Astrocyte (in vitro differentiated cells and primary cell): ENCODE data around the gene TMEM198. TPM values are rescaled to one million over a fixed set of nuclear protein-coding genes. Genes with fewer than 3 reads are reported as not detected.
A peak's percentile ranks its signal among the peaks of the same experiment; 100 is the strongest.

Source experiments
- DNase-seq: peaks from one replicate; pipeline ENCODE4 v3.0.0-alpha.2; 2010; ENCODE audit warnings: low read depth
- FAIRE-seq: peaks from 2 replicates; lab custom pipeline; 2011; peaks lifted over from hg19 to GRCh38; lab: Jason Lieb, UNC
- H2AFZ ChIP-seq: 2 replicates; pipeline ENCODE4 v1.6.0; 2012; ENCODE audit warnings: low read depth, low read length, inconsistent platforms
- H3K27ac ChIP-seq: 2 replicates; pipeline ENCODE4 v1.5.1; 2011; ENCODE audit warnings: low read depth, low read length, inconsistent platforms
- H3K27me3 ChIP-seq: 2 replicates; pipeline ENCODE4 v1.6.0; 2011; ENCODE audit warnings: low read length, inconsistent platforms; ENCODE audit not compliant: insufficient read depth
- H3K36me3 ChIP-seq: 2 replicates; pipeline ENCODE4 v1.5.1; 2011; ENCODE audit warnings: low read length, inconsistent platforms; ENCODE audit not compliant: insufficient read depth
- H3K4me1 ChIP-seq: 2 replicates; pipeline ENCODE4 v1.5.1; 2011; ENCODE audit warnings: low read length, inconsistent platforms; ENCODE audit not compliant: insufficient read depth
- H3K4me2 ChIP-seq: 2 replicates; pipeline ENCODE4 v1.6.0; 2012; ENCODE audit warnings: low read length, inconsistent platforms
- H3K4me3 ChIP-seq: 2 replicates; pipeline ENCODE4 v1.5.1; 2011; ENCODE audit warnings: low read depth, mild to moderate bottlenecking, low read length, inconsistent platforms; ENCODE audit not compliant: insufficient read depth
- H3K79me2 ChIP-seq: 2 replicates; pipeline ENCODE4 v1.6.0; 2012; ENCODE audit warnings: mild to moderate bottlenecking, low read length, inconsistent platforms; ENCODE audit not compliant: insufficient read depth
- H3K9ac ChIP-seq: 2 replicates; pipeline ENCODE4 v1.6.0; 2012; ENCODE audit warnings: mild to moderate bottlenecking, low read length, inconsistent platforms
- H3K9me3 ChIP-seq: 2 replicates; pipeline ENCODE4 v1.5.1; 2012; ENCODE audit warnings: low read depth, mild to moderate bottlenecking, low read length, inconsistent platforms; ENCODE audit not compliant: insufficient read depth
- H4K20me1 ChIP-seq: 2 replicates; pipeline ENCODE4 v1.6.0; 2012; ENCODE audit warnings: low read length, inconsistent platforms; ENCODE audit not compliant: insufficient read depth
- H3K27ac Mint-ChIP-seq: one replicate; pipeline ENCODE4 v1.8.0; 2021; ENCODE audit warnings: mild to moderate bottlenecking, mixed read lengths; ENCODE audit not compliant: unreplicated experiment
- H3K27me3 Mint-ChIP-seq: one replicate; pipeline ENCODE4 v1.8.0; 2021; ENCODE audit warnings: low read depth, mixed read lengths; ENCODE audit not compliant: unreplicated experiment
- H3K36me3 Mint-ChIP-seq: one replicate; pipeline ENCODE4 v1.8.0; 2021; ENCODE audit warnings: low read depth, mixed read lengths; ENCODE audit not compliant: unreplicated experiment
- H3K4me1 Mint-ChIP-seq: one replicate; pipeline ENCODE4 v1.8.0; 2021; ENCODE audit warnings: low read depth, mixed read lengths; ENCODE audit not compliant: unreplicated experiment
- H3K4me3 Mint-ChIP-seq: one replicate; pipeline ENCODE4 v1.8.0; 2021; ENCODE audit warnings: mild to moderate bottlenecking, moderate library complexity, mixed read lengths; ENCODE audit not compliant: unreplicated experiment
- H3K9me3 Mint-ChIP-seq: one replicate; pipeline ENCODE4 v1.8.0; 2021; ENCODE audit warnings: mild to moderate bottlenecking, mixed read lengths; ENCODE audit not compliant: unreplicated experiment
- CTCF ChIP-seq: IDR thresholded peaks from 2 replicates; pipeline ENCODE4 v1.5.1; 2011; ENCODE audit warnings: low read depth, mild to moderate bottlenecking, inconsistent platforms, low read length, moderate library complexity; ENCODE audit not compliant: insufficient read depth
- EZH2 ChIP-seq: IDR thresholded peaks from 2 replicates; pipeline ENCODE4 v1.6.1; 2012; ENCODE audit warnings: mild to moderate bottlenecking, low read length, inconsistent platforms; ENCODE audit not compliant: insufficient read depth
- microRNA-seq: library from miRNA; unstranded; fragments of <30 nt; microRNA quantifications from one replicate; pipeline ENCODE4 v1.2.0, GENCODE V29; 2020
- total RNA-seq: library from RNA; stranded (reverse); gene quantifications from 2 replicates; pipeline ENCODE4 v1.2.1, GENCODE V29; 2021

The TMEM198 gene
- total RNA-seq, 1 donor from 2014 or later: 3.8 TPM

GRCh38 chr2:219598308-219599078, 54.7 kb downstream of the TMEM198 start:
- H3K79me2 ChIP-seq: peaks cover 8% of the 10 kb centered on the region
- Mint-ChIP-seq H3K9me3 (no peaks in the 10 kb centered on the region), H3K27ac (peak overlapping the region; percentile 99), H3K4me1 (peaks cover 28% of the 10 kb centered on the region), H3K4me3 (peak overlapping the region; percentile 96), H3K27me3 (no peaks in the 10 kb centered on the region), H3K36me3 (peaks cover 5% of the 10 kb centered on the region)
- no peaks in the 10 kb centered on the region for H4K20me1 ChIP-seq
- no peaks in the 10 kb centered on the region for H3K9me3 ChIP-seq
- peaks cover 5% of the 10 kb centered on the region for H3K36me3 ChIP-seq
- H3K4me1 ChIP-seq: peaks cover 11% of the 10 kb centered on the region
- H3K27me3 ChIP-seq: no peaks in the 10 kb centered on the region
- peak overlapping the region; percentile 93 for H3K4me3 ChIP-seq
- H3K27ac ChIP-seq: peak overlapping the region; percentile 84
- H3K4me2 ChIP-seq: peak overlapping the region; percentile 95
- TF ChIP-seq EZH2 (no peak), CTCF (no peak)
- DNase-seq (no peak), FAIRE-seq (no peak)
- peak overlapping the region; percentile 84 for H2AFZ ChIP-seq
- peak overlapping the region; percentile 91 for H3K9ac ChIP-seq

Small RNA genes within 50 kb of the gene (microRNA-seq; reads per million reads assigned to microRNA genes)
- gene MIR3132: 1.9 reads per million

Other genes with a start within 250 kb of the TMEM198 start
- gene PTPRN, start 234.6 kb upstream of the TMEM198 start, total RNA-seq: 76.6 and 88.2 TPM in 2 replicates
- not detected in 2 replicates for gene RESP18, start 211.3 kb upstream of the TMEM198 start, total RNA-seq
- 44.8 and 53.9 TPM in 2 replicates for gene DNPEP, start 156.1 kb upstream of the TMEM198 start, total RNA-seq
- gene DES, start 125.7 kb upstream of the TMEM198 start, total RNA-seq: 5.2 and 5.4 TPM in 2 replicates
- 71.2 and 76.1 TPM in 2 replicates for gene SPEG, start 109.2 kb upstream of the TMEM198 start, total RNA-seq
- gene GMPPA, start 45.1 kb upstream of the TMEM198 start, total RNA-seq: 49.5 and 55.3 TPM in 2 replicates
- 0.39 and 0.70 TPM in 2 replicates for gene ASIC4, start 29.5 kb upstream of the TMEM198 start, total RNA-seq
- gene CHPF, start 219 bp upstream of the TMEM198 start, total RNA-seq: 151 and 163 TPM in 2 replicates
- gene OBSL1, start 27.5 kb downstream of the TMEM198 start, total RNA-seq: 77.5 and 88.1 TPM in 2 replicates
- gene INHA, start 28.3 kb downstream of the TMEM198 start, total RNA-seq: 0.52 and 0.99 TPM in 2 replicates
- 24.9 TPM in 2 replicates for gene STK11IP, start 53.8 kb downstream of the TMEM198 start, total RNA-seq
- 10.9 and 11.2 TPM in 2 replicates for gene SLC4A3, start 83.6 kb downstream of the TMEM198 start, total RNA-seq